ENCODE measurements around the gene RRP15.
"Not testable (repeated sequence)": the region's sequence is repeated elsewhere in the genome, so short reads cannot be mapped to it uniquely, and the experiment has no call there.

Gene RRP15

DNA sequence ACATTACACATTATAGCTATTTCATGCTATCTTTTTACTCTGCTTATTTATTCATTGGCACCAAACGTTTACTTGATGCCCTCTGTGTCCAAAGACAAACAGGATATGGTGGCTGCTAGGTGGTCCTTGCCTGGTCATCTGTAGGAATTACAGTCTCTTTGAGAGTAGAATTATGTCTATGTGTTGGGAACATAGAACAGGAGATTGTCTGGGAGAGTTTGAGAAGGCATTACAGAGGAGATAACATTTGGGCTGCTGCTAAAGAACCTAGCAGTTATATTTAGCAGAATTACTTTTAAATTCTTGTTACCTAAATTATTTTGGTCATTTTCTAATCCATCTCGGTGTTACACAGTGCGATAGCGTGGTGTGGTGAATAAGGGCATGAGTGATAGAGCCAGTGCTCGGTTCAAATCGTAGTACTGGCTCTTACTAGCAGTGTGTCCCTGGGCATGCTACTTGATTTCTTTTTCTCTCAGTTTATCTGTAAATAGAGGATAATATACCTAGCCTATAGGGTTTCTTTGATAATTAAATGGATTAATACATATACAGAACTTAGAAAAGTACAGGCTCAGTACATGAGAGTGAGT, 20.5 kb downstream of the RRP15 start:
- Mint-ChIP-seq H3K4me1 (no peaks in the 10 kb centered on the region), H3K4me3 (no peak overlapping the region), H3K27ac (no peak overlapping the region), H3K36me3 (peaks cover 35% of the 10 kb centered on the region), H3K9me3 (no peaks in the 10 kb centered on the region), H3K27me3 (no peaks in the 10 kb centered on the region)
- ATAC-seq, result no peak

DNA sequence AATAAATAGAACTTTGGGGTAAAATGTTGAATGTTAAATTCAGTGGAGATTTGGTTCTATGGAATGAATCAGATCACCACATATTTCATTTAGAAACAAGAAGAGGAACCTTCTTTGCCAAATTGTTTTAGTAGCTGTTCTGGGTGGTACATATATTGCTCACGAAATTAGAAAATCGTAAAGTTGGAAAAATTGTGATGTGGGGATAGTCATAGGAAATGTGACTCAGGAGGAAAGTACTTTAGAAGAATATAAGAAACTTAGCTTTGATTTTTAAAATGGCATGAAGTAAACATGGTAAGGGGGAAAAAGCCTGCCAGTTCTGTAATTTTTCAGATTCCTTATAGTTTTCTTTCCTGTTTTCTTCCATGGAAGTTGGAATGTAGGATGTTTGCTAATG, 27.4 kb downstream of the RRP15 start:
- H3K4me3 Mint-ChIP-seq, result no peak overlapping the region
- no peaks in the 10 kb centered on the region for H3K4me1 Mint-ChIP-seq
- ATAC-seq, result no peak
- H3K27me3 Mint-ChIP-seq, result no peaks in the 10 kb centered on the region
- H3K36me3 Mint-ChIP-seq, result peaks cover 47% of the 10 kb centered on the region
- H3K27ac Mint-ChIP-seq, result no peak overlapping the region
- H3K9me3 Mint-ChIP-seq, result no peaks in the 10 kb centered on the region

DNA sequence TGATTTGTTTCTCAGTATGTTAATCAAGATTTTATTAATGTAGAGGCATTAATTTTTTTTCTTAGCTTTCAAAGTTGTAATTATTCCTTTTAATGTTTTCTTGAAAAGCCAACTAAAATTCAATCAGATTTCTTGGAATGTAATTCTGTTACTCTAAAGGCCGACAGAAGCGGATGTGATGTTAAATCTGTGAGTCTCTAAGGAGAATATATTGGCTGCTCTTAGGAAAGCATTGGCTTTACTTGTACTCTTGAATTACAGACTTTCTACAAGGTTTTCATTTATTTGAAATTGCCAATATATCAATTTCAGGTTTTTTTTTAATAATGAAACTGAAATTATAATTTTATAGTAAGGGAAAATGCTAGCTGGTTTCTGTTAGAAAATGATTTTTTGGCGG, 29.2 kb downstream of the RRP15 start:
- Mint-ChIP-seq H3K27ac (no peak overlapping the region), H3K4me1 (no peaks in the 10 kb centered on the region), H3K9me3 (no peaks in the 10 kb centered on the region), H3K4me3 (no peak overlapping the region), H3K36me3 (peaks cover 50% of the 10 kb centered on the region), H3K27me3 (no peaks in the 10 kb centered on the region)
- ATAC-seq, result no peak

DNA sequence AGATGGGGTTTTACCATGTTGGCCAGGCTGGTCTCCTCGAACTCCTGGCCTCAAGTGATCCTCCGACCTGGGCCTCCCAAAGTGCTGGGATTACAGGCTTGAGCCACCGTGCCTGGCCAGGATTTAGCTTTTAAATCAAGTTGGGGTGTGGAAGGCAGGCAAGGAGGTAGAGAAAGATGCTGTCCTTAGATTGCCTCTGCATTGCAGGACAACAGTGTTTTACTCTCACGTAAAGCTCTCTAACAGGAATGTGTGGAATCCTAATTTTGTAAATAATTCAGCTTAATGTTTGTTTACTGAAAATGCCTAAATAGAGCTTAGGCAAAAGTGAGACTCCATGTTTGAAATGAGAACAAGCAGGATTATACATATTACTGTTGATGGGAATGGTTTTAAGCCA, 30.5 kb downstream of the RRP15 start:
- H3K4me3 Mint-ChIP-seq, result no peak overlapping the region
- no peaks in the 10 kb centered on the region for H3K9me3 Mint-ChIP-seq
- H3K36me3 Mint-ChIP-seq, result peaks cover 50% of the 10 kb centered on the region
- no peaks in the 10 kb centered on the region for H3K4me1 Mint-ChIP-seq
- no peak for ATAC-seq
- H3K27ac Mint-ChIP-seq, result no peak overlapping the region
- H3K27me3 Mint-ChIP-seq, result no peaks in the 10 kb centered on the region

DNA sequence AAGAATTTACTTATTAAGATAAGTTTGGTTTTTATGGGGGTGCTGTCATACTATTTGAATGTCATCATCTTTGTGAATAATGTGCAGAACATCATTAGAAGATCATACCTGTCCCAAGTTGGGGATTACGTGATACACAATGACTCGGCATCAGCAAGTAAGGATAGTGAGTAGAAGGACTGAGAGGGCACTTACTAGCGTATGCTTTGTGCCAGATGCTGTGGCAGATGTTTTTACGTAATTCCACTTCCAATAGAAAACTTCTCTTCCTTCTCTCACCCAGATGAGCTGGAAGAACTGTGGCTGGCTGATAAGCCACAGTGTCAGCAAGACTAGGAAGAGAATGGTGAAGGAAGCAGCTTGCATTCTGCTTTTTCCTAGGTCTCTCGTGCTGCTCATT, 32.0 kb downstream of the RRP15 start:
- Mint-ChIP-seq H3K4me1 (no peaks in the 10 kb centered on the region), H3K27ac (no peak overlapping the region), H3K36me3 (peaks cover 37% of the 10 kb centered on the region), H3K27me3 (no peaks in the 10 kb centered on the region), H3K9me3 (no peaks in the 10 kb centered on the region), H3K4me3 (no peak overlapping the region)
- ATAC-seq, result no peak

DNA sequence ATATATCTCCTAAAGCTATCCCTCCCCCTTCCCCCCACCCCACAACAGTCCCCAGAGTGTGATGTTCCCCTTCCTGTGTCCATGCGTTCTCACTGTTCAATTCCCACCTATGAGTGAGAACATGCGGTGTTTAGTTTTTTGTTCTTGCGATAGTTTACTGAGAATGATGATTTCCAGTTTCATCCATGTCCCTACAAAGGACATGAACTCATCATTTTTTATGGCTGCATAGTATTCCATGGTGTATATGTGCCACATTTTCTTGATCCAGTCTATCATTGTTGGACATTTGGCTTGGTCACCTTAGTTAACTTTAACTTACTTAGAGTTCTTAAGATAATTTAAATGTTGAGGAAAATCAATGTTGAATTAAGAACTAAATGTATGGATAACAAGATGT, 35.1 kb downstream of the RRP15 start:
- H3K9me3 Mint-ChIP-seq, H3K27ac Mint-ChIP-seq, H3K27me3 Mint-ChIP-seq, ATAC-seq, H3K4me1 Mint-ChIP-seq, H3K4me3 Mint-ChIP-seq: not testable (repeated sequence)
- H3K36me3 Mint-ChIP-seq, result peaks cover 49% of the 10 kb centered on the region

DNA sequence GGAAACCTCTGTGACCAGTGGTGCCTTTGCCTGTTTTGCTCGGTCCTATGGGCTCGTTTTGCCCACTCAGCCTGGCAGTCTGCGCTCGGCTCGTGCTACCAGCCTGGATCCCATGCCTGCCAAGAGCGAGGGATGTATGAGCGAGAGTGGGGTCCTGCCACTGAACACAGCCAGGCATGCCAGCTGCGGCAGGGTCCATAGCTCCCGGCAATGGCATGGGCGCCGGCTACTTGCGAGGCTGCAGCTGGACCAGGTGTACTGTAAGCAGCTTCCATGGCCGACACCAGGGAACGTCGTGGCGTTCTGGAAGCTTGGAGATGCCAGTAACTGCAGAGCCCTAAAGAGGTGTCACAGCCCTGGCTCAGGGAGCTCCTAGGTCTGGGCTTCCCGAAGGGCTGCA, 37.7 kb downstream of the RRP15 start:
- Mint-ChIP-seq H3K36me3 (peaks cover 58% of the 10 kb centered on the region), H3K9me3 (no peaks in the 10 kb centered on the region), H3K27ac (no peak overlapping the region), H3K27me3 (no peaks in the 10 kb centered on the region), H3K4me3 (no peak overlapping the region), H3K4me1 (no peaks in the 10 kb centered on the region)
- ATAC-seq, result no peak

DNA sequence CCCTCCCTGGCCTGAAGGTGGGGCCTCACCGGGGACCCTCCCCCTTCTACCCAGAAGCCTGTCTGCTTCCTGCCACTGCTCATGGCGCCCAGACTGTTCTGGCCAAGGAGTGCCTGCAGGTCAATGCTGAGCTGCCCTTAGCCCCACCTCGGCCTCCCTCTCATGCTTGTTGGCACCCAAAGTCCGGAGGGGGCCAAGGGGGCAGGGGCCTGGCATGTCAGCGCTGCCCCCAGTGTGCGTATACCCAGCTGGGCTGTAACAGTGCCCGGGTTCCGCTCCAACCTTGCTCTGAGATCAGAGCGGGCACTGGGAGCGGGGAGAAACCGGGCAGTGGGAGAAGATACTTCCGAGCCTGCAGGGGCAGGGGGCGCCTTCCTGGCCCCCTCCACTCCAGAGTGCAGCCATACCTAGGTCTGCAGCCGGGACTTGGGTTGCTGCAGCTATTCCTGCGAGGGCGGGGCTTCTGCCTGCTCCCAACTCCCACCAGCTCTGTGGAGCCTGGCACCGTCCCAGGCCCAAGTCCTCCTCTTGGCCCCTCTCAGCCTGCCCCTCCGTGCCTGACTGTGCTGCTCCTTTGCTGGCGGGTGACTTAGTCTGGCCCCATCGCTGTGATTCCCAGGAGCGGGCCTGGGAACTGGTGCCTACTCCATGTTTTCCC, 38.6 kb downstream of the RRP15 start:
- Mint-ChIP-seq H3K9me3 (no peaks in the 10 kb centered on the region), H3K27ac (no peak overlapping the region), H3K4me3 (no peak overlapping the region), H3K27me3 (no peaks in the 10 kb centered on the region), H3K4me1 (no peaks in the 10 kb centered on the region), H3K36me3 (peaks cover 58% of the 10 kb centered on the region)
- no peak for ATAC-seq

- H3K27me3 Mint-ChIP-seq, result no peaks in the 10 kb centered on the region
- peaks cover 54% of the 10 kb centered on the region for H3K36me3 Mint-ChIP-seq
- H3K4me3 Mint-ChIP-seq, result no peak overlapping the region
- no peak overlapping the region for H3K27ac Mint-ChIP-seq
- no peaks in the 10 kb centered on the region for H3K9me3 Mint-ChIP-seq
- no peaks in the 10 kb centered on the region for H3K4me1 Mint-ChIP-seq
- ATAC-seq, result no peak
Measured at GRCh38 chr1:218324226-218324580, 39.1 kb downstream of the RRP15 start.

GRCh38 chr1:218328769-218329168, 43.7 kb downstream of the RRP15 start:
- Mint-ChIP-seq H3K4me3 (no peak overlapping the region), H3K36me3 (peaks cover 44% of the 10 kb centered on the region), H3K27ac (no peak overlapping the region), H3K4me1 (no peaks in the 10 kb centered on the region), H3K9me3 (no peaks in the 10 kb centered on the region), H3K27me3 (no peaks in the 10 kb centered on the region)
- ATAC-seq, result no peak

DNA sequence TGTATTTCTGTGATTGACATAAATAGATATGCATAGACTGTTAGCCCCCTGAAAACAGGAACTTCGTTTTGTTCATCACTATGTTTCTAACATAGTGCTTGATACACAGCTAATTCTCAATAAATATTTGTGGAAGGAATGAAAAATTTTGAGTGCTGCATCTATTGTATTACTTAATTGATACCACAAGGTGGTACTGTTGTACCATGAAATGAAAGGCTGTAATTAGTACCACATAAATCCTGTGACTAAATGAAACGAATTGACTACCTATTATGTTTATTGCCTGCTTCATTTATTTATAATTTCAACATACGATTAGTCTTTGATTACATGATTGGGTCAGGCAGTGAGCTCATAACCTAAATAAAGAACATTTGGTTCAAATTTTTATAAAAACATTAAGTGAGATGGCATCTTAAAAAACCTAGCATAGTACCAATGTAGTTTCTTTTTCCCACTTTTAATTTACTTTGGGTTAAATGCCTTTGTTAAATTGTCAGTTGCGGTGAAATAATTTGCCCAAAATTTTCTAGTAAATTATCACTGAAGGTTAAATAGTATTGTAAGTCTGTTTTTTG, 45.0 kb downstream of the RRP15 start:
- Mint-ChIP-seq H3K4me1 (no peaks in the 10 kb centered on the region), H3K36me3 (peaks cover 32% of the 10 kb centered on the region), H3K9me3 (no peaks in the 10 kb centered on the region), H3K27me3 (no peaks in the 10 kb centered on the region), H3K4me3 (no peak overlapping the region), H3K27ac (no peak overlapping the region)
- ATAC-seq, result no peak

- Mint-ChIP-seq H3K4me3 (no peak overlapping the region), H3K27me3 (no peaks in the 10 kb centered on the region), H3K9me3 (no peaks in the 10 kb centered on the region), H3K36me3 (peaks cover 23% of the 10 kb centered on the region), H3K27ac (no peak overlapping the region), H3K4me1 (no peaks in the 10 kb centered on the region)
- no peak for ATAC-seq
Measured at GRCh38 chr1:218332416-218332815, 47.3 kb downstream of the RRP15 start.

- Mint-ChIP-seq H3K4me3 (no peak overlapping the region), H3K9me3 (no peaks in the 10 kb centered on the region), H3K27ac (no peak overlapping the region), H3K27me3 (no peaks in the 10 kb centered on the region), H3K4me1 (no peaks in the 10 kb centered on the region), H3K36me3 (peaks cover 13% of the 10 kb centered on the region)
- no peak for ATAC-seq
Measured at GRCh38 chr1:218336328-218336727, 51.2 kb downstream of the RRP15 start.

- Mint-ChIP-seq H3K4me3 (no peak overlapping the region), H3K27ac (no peak overlapping the region)
- no peak for ATAC-seq
Measured at GRCh38 chr1:218339267-218339831, 54.3 kb downstream of the RRP15 start.

DNA sequence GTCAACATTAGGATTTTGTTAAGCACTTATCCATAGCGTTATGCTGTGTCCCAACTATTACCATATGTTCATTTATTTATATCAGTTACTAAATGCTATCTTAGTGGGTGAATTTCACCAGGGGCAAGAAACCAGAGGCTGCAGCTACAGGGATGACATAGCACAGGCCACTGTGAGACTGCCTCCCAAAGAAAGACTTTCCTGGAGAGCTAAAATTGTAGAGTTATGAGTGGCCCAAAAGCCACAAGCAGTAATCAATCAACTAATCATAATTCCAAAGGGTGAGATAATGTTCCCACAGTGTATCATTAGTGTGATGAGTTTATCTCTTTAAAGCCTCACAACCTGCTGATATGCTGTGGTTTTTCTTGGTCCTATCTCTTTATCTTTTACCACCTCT, 56.2 kb downstream of the RRP15 start:
- Mint-ChIP-seq H3K27me3 (no peaks in the 10 kb centered on the region), H3K9me3 (no peaks in the 10 kb centered on the region), H3K36me3 (no peaks in the 10 kb centered on the region), H3K4me3 (no peak overlapping the region), H3K4me1 (peaks cover 3% of the 10 kb centered on the region), H3K27ac (no peak overlapping the region)
- ATAC-seq, result no peak

More at GRCh38 chr1:218339267-218339831, 54.3 kb downstream of the RRP15 start:
- Mint-ChIP-seq H3K9me3 (no peaks in the 10 kb centered on the region), H3K27me3 (no peaks in the 10 kb centered on the region), H3K36me3 (no peaks in the 10 kb centered on the region), H3K4me1 (no peaks in the 10 kb centered on the region)

DNA sequence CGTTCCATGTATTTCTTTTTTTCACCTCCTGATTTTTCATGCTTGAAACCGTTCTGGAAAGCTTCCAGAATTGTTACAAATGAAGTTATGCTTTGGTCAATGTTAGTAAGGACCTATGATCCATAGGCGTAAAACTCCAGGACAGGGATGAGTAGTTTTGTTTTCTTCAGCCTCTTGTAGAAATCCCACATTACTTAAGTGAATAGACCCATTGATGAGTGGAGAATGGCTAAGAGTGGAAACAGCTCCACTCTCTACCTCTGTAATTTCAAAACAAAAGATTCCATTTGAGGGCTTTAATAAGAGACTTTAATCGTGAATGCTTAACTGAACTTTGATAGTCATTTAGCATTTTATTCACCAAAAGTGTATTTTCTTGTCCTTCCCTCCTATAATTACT, 57.0 kb downstream of the RRP15 start:
- ATAC-seq, result no peak
- Mint-ChIP-seq H3K27ac (no peak overlapping the region), H3K9me3 (no peaks in the 10 kb centered on the region), H3K4me3 (no peak overlapping the region), H3K27me3 (no peaks in the 10 kb centered on the region), H3K4me1 (peaks cover 10% of the 10 kb centered on the region), H3K36me3 (no peaks in the 10 kb centered on the region)

Measured in stimulated activated memory B cell treated with anti-CD40 and anti-IgM and Interleukin-4, amounts not matched to agents 10 μg/mL and 1 μg/mL and 100 μg/mL, for 72 hours (primary cell).